ENCODE measurements around the gene KCNE2. TPM values are rescaled to one million over a fixed set of nuclear protein-coding genes. Genes with fewer than 3 reads are reported as not detected.
"Not testable (repeated sequence)": the region's sequence is repeated elsewhere in the genome, so short reads cannot be mapped to it uniquely, and the experiment has no call there.

Gene KCNE2
- total and polyA plus RNA-seq, 5 experiments from 2014 or later = 0.24 to 0.67 TPM; not detected in 3

DNA sequence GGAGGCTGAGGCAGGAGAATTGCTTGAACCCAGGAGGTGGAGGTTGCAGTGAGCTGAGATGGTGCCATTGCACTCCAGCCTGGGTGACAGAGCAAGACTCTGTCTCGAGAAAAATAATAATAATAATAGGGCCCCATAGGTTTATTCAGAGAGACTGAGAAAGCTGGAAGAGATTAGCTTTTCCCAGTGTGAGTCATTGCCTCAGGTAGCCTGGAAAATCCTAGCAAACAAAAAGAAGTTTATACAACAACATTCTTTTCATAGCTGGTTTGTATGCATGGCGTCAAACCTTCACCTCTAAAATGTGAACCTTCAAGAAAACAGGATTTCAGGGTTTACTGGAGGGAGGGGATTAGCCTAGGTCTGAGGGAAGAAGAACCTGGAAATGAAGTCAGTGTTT, 19.3 kb downstream of the KCNE2 start:
- POLR2A ChIA-PET, H3K36me3 Mint-ChIP-seq, H3K27me3 Mint-ChIP-seq, H3K4me1 Mint-ChIP-seq, H3K4me3 Mint-ChIP-seq, H3K9me3 Mint-ChIP-seq, H3K27ac Mint-ChIP-seq, ATAC-seq, DNase-seq: not testable (repeated sequence)

DNA sequence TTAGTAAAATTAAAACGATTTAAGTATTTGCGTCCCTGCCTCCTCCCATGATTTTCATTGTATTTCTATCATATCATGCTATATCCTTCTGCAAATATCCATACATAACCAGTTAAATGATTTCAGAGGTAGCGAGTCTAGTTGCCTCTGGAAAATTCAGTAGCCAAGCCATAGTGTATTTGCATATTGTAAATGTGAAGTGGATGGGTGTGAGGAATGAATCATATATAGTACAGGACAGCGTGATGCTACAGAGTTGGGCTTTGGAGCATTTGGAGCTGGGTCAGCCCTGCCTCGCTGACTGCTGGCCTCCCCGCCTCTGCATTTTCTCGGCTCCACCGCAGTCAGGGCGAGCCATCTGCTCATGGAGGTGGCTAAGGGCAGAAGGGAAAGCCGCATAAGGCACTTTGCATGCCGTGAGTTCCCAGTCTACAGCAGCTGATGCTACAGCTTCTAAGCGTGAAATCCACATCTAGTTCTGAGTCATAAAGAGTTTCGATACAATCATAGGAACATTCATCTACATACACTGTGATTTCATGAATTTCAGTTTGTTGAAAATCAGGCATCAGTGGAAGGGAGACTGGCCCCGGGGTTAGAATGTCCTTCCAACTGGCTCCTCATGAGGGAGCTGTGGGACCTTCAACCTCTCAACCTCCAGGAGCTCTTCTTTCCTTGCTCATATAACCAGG, 20.1 kb downstream of the KCNE2 start:
- ATAC-seq = not testable (repeated sequence)

DNA sequence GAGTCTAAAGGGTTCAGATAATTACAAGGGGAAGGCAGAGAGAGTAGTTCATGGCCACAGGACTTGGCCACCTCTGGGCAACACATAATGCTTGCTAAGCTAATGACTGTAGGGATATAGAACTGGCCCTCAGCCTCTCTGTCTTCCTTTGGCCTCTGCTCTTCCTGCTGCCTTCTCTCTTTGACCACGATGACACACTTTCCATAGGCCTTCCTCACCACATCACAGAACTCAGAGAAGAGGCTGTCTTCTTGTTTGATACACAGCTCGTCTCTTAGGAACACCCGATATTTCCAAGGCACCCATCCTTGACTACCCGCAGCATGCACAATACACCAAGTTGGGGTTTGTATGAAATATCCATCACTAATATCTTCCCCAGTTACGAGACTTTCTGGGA, 36.7 kb downstream of the KCNE2 start:
- DNase-seq, H3K36me3 Mint-ChIP-seq, H3K27ac Mint-ChIP-seq, H3K27me3 Mint-ChIP-seq, H3K4me1 Mint-ChIP-seq, POLR2A ChIA-PET, ATAC-seq, H3K4me3 Mint-ChIP-seq, H3K9me3 Mint-ChIP-seq: not testable (repeated sequence)

More for the DNA sequence above, 20.1 kb downstream of the KCNE2 start:
- H3K27ac Mint-ChIP-seq, POLR2A ChIA-PET, DNase-seq, H3K4me3 Mint-ChIP-seq, H3K27me3 Mint-ChIP-seq, H3K4me1 Mint-ChIP-seq, H3K36me3 Mint-ChIP-seq, H3K9me3 Mint-ChIP-seq: not testable (repeated sequence)

DNA sequence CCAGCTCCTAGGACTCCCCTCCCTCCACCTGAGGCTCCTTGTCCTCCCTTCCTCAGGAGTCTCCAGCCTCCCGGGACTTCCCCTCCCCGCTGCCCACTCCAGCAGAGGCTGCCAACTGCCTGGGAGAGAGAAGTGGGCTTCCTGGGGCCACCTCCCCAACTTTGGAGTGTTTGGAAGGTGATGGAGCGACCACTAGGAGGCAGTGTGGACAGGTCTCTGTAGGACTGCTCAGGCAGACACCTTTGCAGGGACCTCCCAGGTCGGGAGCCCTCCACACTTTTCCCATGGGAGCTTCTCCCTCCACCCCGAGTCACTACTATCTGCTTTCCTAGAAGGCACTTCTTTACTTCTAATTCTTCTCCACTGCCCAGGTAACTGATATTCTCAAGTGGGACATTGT, 40.9 kb downstream of the KCNE2 start:
- H3K9me3 Mint-ChIP-seq, H3K27me3 Mint-ChIP-seq, H3K27ac Mint-ChIP-seq, DNase-seq, H3K4me1 Mint-ChIP-seq, H3K4me3 Mint-ChIP-seq, ATAC-seq, H3K36me3 Mint-ChIP-seq, POLR2A ChIA-PET: not testable (repeated sequence)

DNA sequence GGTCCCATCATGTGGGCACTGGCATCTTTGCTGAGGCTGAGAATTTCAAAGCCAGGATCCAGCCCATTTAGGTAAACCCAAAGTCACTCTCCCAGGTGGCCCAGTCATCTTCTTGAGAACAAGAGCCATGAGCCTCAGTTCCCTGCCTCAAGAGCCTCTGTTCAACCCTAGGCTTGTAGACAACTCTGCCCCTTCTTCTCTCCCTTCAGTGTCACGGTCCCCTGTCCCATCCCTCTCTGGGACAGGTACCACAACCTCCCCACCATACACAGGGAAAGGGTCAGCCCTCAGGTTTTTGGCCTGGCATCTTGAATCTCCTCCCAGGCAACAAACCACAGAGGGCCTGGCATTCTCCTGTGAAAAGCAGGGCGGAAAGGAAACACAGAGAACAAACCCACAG, 41.9 kb downstream of the KCNE2 start:
- H3K4me1 Mint-ChIP-seq, H3K4me3 Mint-ChIP-seq, H3K9me3 Mint-ChIP-seq, ATAC-seq, H3K27ac Mint-ChIP-seq, POLR2A ChIA-PET, DNase-seq, H3K27me3 Mint-ChIP-seq, H3K36me3 Mint-ChIP-seq: not testable (repeated sequence)

DNA sequence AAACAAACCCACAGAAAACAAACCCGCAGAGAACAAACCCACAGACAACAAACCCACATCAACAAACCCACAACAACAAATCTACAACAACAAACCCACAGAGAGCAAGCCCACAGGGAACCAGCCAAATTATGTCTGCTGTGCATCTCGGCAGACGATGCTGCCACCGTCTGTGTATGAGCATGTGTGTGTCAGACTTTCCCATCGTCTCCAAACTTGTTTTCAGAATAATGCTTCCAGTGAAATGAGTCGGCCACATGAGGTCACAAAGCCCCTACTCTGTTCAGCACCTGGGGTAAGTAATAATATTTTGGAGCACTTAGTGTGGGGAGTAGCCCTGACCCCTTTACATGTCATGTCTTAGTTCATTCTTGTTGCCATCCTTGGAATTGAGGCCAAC, 42.3 kb downstream of the KCNE2 start:
- H3K9me3 Mint-ChIP-seq, H3K36me3 Mint-ChIP-seq, H3K4me1 Mint-ChIP-seq, POLR2A ChIA-PET, DNase-seq, H3K27me3 Mint-ChIP-seq, H3K27ac Mint-ChIP-seq, H3K4me3 Mint-ChIP-seq: not testable (repeated sequence)
- peak in 1 of 2 donors; percentile 50 for ATAC-seq

DNA sequence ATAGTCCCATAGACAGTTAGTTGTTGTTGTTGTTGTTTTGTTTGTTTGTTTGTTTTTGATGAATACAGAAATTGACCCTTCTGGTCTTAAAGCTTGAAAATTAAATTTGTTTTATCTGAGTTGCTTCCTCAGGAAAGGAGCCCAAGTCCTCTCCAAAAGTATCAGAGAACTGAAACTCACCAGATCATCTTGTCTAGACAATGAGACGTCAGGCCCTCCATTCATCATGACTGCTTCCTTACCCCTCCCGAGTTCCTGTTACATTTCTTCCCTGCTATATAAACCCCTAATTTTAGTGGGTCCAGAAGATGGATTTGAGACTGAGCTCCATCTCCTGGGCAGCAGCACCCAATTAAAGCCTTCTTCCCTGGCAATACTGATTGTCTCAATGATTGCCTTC, 42.9 kb downstream of the KCNE2 start:
- H3K27ac Mint-ChIP-seq, H3K9me3 Mint-ChIP-seq, DNase-seq, ATAC-seq, POLR2A ChIA-PET, H3K27me3 Mint-ChIP-seq, H3K4me3 Mint-ChIP-seq, H3K36me3 Mint-ChIP-seq, H3K4me1 Mint-ChIP-seq: not testable (repeated sequence)

DNA sequence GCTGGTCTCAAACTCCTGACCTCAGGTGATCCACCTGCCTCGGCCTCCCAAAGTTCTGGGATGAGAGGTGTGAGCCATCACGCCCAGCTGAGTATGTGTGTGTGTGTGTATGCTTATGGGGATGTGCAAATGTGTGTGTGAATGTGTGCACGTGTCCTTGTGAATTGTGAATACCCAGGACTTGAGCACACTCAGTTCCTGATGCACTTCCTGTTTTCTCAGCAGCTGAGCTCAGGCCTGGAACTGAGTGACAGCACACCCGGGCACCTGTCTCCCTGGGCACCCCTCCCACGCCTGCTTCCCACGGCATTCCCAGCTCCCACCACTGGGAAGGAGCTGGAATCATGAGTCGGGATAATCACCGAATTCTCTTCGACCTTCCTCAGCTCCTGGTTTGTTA, 43.5 kb downstream of the KCNE2 start:
- POLR2A ChIA-PET, ATAC-seq, H3K36me3 Mint-ChIP-seq: not testable (repeated sequence)

DNA sequence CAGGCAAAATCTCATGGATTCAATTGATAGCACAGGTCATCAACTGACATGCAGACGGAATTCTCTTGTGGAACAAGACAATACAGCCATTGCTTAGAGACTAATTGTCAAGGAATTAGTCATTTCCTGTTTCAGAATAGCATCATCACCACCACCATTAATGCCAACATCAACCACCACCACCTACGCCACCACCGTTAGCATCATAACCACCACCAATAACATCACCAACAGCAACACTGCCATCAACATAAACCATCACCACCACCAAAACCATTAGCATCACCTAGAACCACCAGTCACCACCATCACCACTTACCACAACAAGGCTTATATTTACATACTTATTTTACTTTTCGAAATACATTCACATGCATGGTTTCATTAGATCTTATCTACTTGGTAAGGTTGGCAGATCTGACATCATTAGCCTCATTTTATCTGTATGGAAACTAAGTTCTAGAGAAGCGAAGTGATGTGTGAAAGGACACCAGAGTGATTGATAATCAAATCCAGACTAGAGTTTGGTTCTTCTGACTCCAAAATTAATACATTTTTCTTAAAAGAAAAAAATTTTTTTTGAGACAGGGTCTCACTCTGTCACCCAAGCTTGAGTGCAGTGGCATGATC, 53.8 kb downstream of the KCNE2 start:
- ATAC-seq, DNase-seq, H3K9me3 Mint-ChIP-seq, H3K4me3 Mint-ChIP-seq, H3K4me1 Mint-ChIP-seq, POLR2A ChIA-PET, H3K27ac Mint-ChIP-seq, H3K36me3 Mint-ChIP-seq, H3K27me3 Mint-ChIP-seq: not testable (repeated sequence)

More for the DNA sequence above, 43.5 kb downstream of the KCNE2 start:
- H3K9me3 Mint-ChIP-seq, H3K4me3 Mint-ChIP-seq, H3K27me3 Mint-ChIP-seq, H3K4me1 Mint-ChIP-seq, H3K27ac Mint-ChIP-seq, DNase-seq: not testable (repeated sequence)

Other genes starting within 250 kb of the KCNE2 start
- gene SMIM11, start 11.5 kb downstream of the KCNE2 start, total RNA-seq = 1 to 10 TPM; 6.2 to 8.2 TPM
- gene SMIM11, start 11.5 kb downstream of the KCNE2 start, polyA plus RNA-seq = 10 to 100 TPM in 2 of 3 donors, 1 to 10 TPM in 1; 9.8 to 30.2 (median 28.3) TPM
- gene SMIM34, start 59.9 kb downstream of the KCNE2 start, total RNA-seq = not detected
- not detected for gene SMIM34, start 59.9 kb downstream of the KCNE2 start, polyA plus RNA-seq
- under 1 TPM; 0.19 to 0.23 TPM for gene KCNE1, start 148.2 kb downstream of the KCNE2 start, total RNA-seq
- not detected for gene KCNE1, start 148.2 kb downstream of the KCNE2 start, polyA plus RNA-seq